GM23338 (cell line): Measurements from ENCODE around the gene RFX3. TPM values are rescaled to one million over a fixed set of nuclear protein-coding genes. Genes with fewer than 3 reads are reported as not detected.

Experiments
- ATAC-seq: fragments of 200-7000 bp; cut with Tn5 transposase; 3 replicates; pipeline ENCODE4 v1.9.1; 2020
- DNase-seq: peaks from one replicate; pipeline ENCODE4 v3.0.0-alpha.2; 2015; ENCODE audit warnings: low spot score
- H2AFZ ChIP-seq: fragments of 200-600 bp; sonication (generic); 2 replicates; pipeline ENCODE4 v1.8.0; 2016; ENCODE audit warnings: antibody characterized with exemption, mild to moderate bottlenecking, moderate library complexity
- H3F3A ChIP-seq: fragments of 200-600 bp; sonication (generic); replicated peaks from 2 replicates; pipeline ENCODE4 v1.8.0; 2017; ENCODE audit warnings: antibody characterized with exemption, mixed run types, low read depth
- H3K27ac ChIP-seq: fragments of 200-600 bp; sonication (generic); 2 replicates; pipeline ENCODE4 v1.6.1; 2016; ENCODE audit warnings: low read depth
- H3K27me3 ChIP-seq: fragments of 200-600 bp; sonication (generic); 2 replicates; pipeline ENCODE4 v1.8.0; 2016; ENCODE audit warnings: mild to moderate bottlenecking, mixed run types, moderate library complexity; ENCODE audit not compliant: insufficient read depth
- H3K36me3 ChIP-seq: fragments of 200-600 bp; sonication (generic); 2 replicates; pipeline ENCODE4 v1.8.0; 2016; ENCODE audit warnings: mild to moderate bottlenecking; ENCODE audit not compliant: insufficient read depth
- H3K4me1 ChIP-seq: fragments of 200-600 bp; sonication (generic); 2 replicates; pipeline ENCODE4 v1.8.0; 2016; ENCODE audit warnings: mild to moderate bottlenecking, moderate library complexity; ENCODE audit not compliant: insufficient read depth
- H3K4me2 ChIP-seq: fragments of 200-600 bp; sonication (generic); 2 replicates; pipeline ENCODE4 v1.7.1; 2017; ENCODE audit warnings: mixed run types
- H3K4me3 ChIP-seq: fragments of 200-600 bp; sonication (generic); 2 replicates; pipeline ENCODE4 v1.6.1; 2016; ENCODE audit warnings: mixed run types
- H3K79me2 ChIP-seq: fragments of 200-600 bp; sonication (generic); replicated peaks from 2 replicates; pipeline ENCODE4 v1.8.0; 2017; ENCODE audit warnings: mild to moderate bottlenecking; ENCODE audit not compliant: insufficient read depth
- H3K9me2 ChIP-seq: fragments of 200-600 bp; sonication (generic); 2 replicates; pipeline ENCODE4 v1.8.0; 2017; ENCODE audit not compliant: insufficient read depth
- H4K20me1 ChIP-seq: fragments of 200-600 bp; sonication (generic); replicated peaks from 2 replicates; pipeline ENCODE4 v1.8.0; 2017; ENCODE audit warnings: mild to moderate bottlenecking; ENCODE audit not compliant: insufficient read depth
- H3K27ac Mint-ChIP-seq: 2 replicates; pipeline ENCODE4 v1.8.0; 2020; ENCODE audit warnings: inconsistent platforms, mild to moderate bottlenecking, moderate library complexity, mixed read lengths
- H3K27me3 Mint-ChIP-seq: 3 replicates; pipeline ENCODE4 v1.8.0; 2022; ENCODE audit warnings: low read depth, mild to moderate bottlenecking, moderate library complexity, mixed read lengths, inconsistent platforms; ENCODE audit not compliant: insufficient read depth, poor library complexity
- H3K36me3 Mint-ChIP-seq: 3 replicates; pipeline ENCODE4 v1.8.0; 2021; ENCODE audit warnings: low read depth, mild to moderate bottlenecking, inconsistent platforms, moderate library complexity, mixed read lengths
- H3K4me1 Mint-ChIP-seq: 3 replicates; pipeline ENCODE4 v1.8.0; 2020; ENCODE audit warnings: mild to moderate bottlenecking, inconsistent platforms, mixed read lengths
- H3K4me3 Mint-ChIP-seq: 3 replicates; pipeline ENCODE4 v1.8.0; 2021; ENCODE audit warnings: moderate library complexity, mild to moderate bottlenecking, inconsistent platforms, mixed read lengths
- H3K9me3 Mint-ChIP-seq: 3 replicates; pipeline ENCODE4 v1.8.0; 2020; ENCODE audit warnings: moderate library complexity, mild to moderate bottlenecking, inconsistent platforms, mixed read lengths
- CREB1 ChIP-seq: fragments of 250-450 bp; sonication (Bioruptor Pico); IDR thresholded peaks from 2 replicates; pipeline ENCODE4 v1.5.0; 2020; ENCODE audit warnings: low read depth, mild to moderate bottlenecking, moderate library complexity
- EZH2 ChIP-seq: fragments of 200-600 bp; sonication (generic); IDR thresholded peaks from one replicate; pipeline ENCODE4 v1.8.0; 2017; ENCODE audit warnings: antibody characterized with exemption, mild to moderate bottlenecking, low read depth; ENCODE audit not compliant: unreplicated experiment
- EZH2phosphoT487 ChIP-seq: fragments of 200-600 bp; sonication (generic); IDR thresholded peaks from one replicate; pipeline ENCODE4 v1.8.1; 2018; ENCODE audit warnings: antibody characterized with exemption; ENCODE audit not compliant: unreplicated experiment
- JUNB ChIP-seq: IDR thresholded peaks from one replicate; pipeline ENCODE4 v1.6.1; 2016; ENCODE audit warnings: antibody characterized with exemption; ENCODE audit not compliant: unreplicated experiment
- POLR2AphosphoS5 ChIP-seq: IDR thresholded peaks from 2 replicates; pipeline ENCODE4 v1.6.1; 2016; ENCODE audit warnings: antibody characterized with exemption, low read depth
- REST ChIP-seq: IDR thresholded peaks from one replicate; pipeline ENCODE4 v1.6.1; 2018; ENCODE audit warnings: antibody characterized with exemption; ENCODE audit not compliant: unreplicated experiment
- ZNF331 ChIP-seq: fragments of 250-450 bp; sonication (Bioruptor Pico); IDR thresholded peaks from 2 replicates; pipeline ENCODE4 v1.5.0; 2020; ENCODE audit warnings: low read depth, mild to moderate bottlenecking, moderate library complexity
- polyA plus RNA-seq: library from polyadenylated mRNA; unstranded; fragments of >200 nt; fragmentation: Nextera tagmentation; extraction: Ambion mirVana; gene quantifications from 2 replicates; pipeline ENCODE4 v1.2.1, GENCODE V29; 2016
- total RNA-seq: library from RNA; depleted of rRNA; stranded (reverse); fragments of >200 nt; shearing (Covaris generic); gene quantifications from 2 replicates; pipeline ENCODE4 v1.2.3, GENCODE V29; 2014
- TF ChIP-seq, protein P1 (sequence below): IDR thresholded peaks from 2 replicates; pipeline ENCODE4 v1.6.1; 2016; ENCODE audit warnings: antibody characterized with exemption
- TF ChIP-seq, protein P2 (sequence below), 2 experiments: fragments of 200-600 bp in 1 of 2; sonication (generic) in 1 of 2; conservative IDR thresholded peaks; 2 replicates each; pipeline versions ENCODE4 v1.5.1 to v1.6.1; 2016 to 2017; ENCODE audit warnings: antibody characterized with exemption in 2 of 2, low read depth in 2 of 2, mild to moderate bottlenecking in 2 of 2, moderate library complexity in 1 of 2

The RFX3 gene
- total and polyA plus RNA-seq, 2 experiments from 2014 or later = 9.8 to 22.1 TPM

- no peak for TF ChIP-seq REST
- no peak for TF ChIP-seq POLR2AphosphoS5
- no peak for TF ChIP-seq EZH2
- no peak for TF ChIP-seq JUNB
- no peak for TF ChIP-seq ZNF331 (CRISPR knock-in tag)
- no peak for TF ChIP-seq EZH2phosphoT487
- TF ChIP-seq, protein P1, sequence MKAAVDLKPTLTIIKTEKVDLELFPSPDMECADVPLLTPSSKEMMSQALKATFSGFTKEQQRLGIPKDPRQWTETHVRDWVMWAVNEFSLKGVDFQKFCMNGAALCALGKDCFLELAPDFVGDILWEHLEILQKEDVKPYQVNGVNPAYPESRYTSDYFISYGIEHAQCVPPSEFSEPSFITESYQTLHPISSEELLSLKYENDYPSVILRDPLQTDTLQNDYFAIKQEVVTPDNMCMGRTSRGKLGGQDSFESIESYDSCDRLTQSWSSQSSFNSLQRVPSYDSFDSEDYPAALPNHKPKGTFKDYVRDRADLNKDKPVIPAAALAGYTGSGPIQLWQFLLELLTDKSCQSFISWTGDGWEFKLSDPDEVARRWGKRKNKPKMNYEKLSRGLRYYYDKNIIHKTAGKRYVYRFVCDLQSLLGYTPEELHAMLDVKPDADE = no peak
Measured at GRCh38 chr9:3244963-3245653, 280.7 kb downstream of the RFX3 start (continued).

DNA sequence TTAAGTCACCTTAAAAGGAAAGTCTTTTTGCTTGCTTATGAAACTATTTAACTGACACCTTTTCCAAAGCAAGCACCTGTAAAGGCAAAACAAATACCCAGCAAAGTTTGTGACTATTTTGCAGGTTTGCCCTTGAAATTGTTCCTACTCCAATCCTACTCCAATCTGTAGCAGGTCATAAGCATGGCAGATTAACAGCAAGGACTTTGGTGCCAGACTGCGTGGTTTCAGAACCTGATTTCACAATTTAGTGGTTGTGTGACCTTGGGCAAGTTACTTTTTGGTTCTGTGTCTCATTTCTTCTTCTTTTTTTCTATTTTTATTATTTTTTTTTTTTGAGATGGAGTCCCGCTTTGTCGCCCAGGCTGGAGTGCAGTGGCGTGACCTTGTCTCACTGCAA lies 282.1 kb downstream of the RFX3 start:
- H4K20me1 ChIP-seq = no peaks in the 10 kb centered on the region
- Mint-ChIP-seq H3K27ac (no peak overlapping the region; the same call in 1 of the 2 replicates), H3K27me3 (peaks cover 6% of the 10 kb centered on the region), H3K36me3 (no peaks in the 10 kb centered on the region), H3K4me1 (peaks cover 14% of the 10 kb centered on the region), H3K9me3 (no peaks in the 10 kb centered on the region), H3K4me3 (no peak overlapping the region)
- no peak overlapping the region for H3K4me2 ChIP-seq
- no peak overlapping the region for H3K27ac ChIP-seq
- H3K9me2 ChIP-seq = no peaks in the 10 kb centered on the region
- H3K27me3 ChIP-seq = no peaks in the 10 kb centered on the region
- DNase-seq = no peak
- H3K4me1 ChIP-seq = peaks cover 22% of the 10 kb centered on the region
- H3K4me3 ChIP-seq = no peak overlapping the region
- ATAC-seq = no peak
- no peaks in the 10 kb centered on the region for H3K36me3 ChIP-seq
- no peaks in the 10 kb centered on the region for H3K79me2 ChIP-seq
- H2AFZ ChIP-seq = no peak overlapping the region
- no peaks in the 10 kb centered on the region for H3F3A ChIP-seq
- TF ChIP-seq, protein P2, sequence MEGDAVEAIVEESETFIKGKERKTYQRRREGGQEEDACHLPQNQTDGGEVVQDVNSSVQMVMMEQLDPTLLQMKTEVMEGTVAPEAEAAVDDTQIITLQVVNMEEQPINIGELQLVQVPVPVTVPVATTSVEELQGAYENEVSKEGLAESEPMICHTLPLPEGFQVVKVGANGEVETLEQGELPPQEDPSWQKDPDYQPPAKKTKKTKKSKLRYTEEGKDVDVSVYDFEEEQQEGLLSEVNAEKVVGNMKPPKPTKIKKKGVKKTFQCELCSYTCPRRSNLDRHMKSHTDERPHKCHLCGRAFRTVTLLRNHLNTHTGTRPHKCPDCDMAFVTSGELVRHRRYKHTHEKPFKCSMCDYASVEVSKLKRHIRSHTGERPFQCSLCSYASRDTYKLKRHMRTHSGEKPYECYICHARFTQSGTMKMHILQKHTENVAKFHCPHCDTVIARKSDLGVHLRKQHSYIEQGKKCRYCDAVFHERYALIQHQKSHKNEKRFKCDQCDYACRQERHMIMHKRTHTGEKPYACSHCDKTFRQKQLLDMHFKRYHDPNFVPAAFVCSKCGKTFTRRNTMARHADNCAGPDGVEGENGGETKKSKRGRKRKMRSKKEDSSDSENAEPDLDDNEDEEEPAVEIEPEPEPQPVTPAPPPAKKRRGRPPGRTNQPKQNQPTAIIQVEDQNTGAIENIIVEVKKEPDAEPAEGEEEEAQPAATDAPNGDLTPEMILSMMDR (conservative IDR thresholded peaks at IDR 0.05; ENCODE audit: low read depth in 2 of 2) = no peak
- TF ChIP-seq CREB1 (CRISPR knock-in tag) (no peak), REST (no peak), POLR2AphosphoS5 (no peak)
- TF ChIP-seq, protein P1 = no peak
